ENCODE data around the gene PID1. TPM values are rescaled to one million over a fixed set of nuclear protein-coding genes. Genes with fewer than 3 reads are reported as not detected.

Gene PID1
- total and polyA plus RNA-seq, 3 donors from 2014 or later = 8.1 to 15.5 (median 14.8) TPM

GRCh38 chr2:229048134-229048533 lies 223.0 kb downstream of the PID1 start:
- DNase-seq = no peak
- intact Hi-C loops (cut with DNase I; ENCODE audit: low total_unique reads) = no loop called here

GRCh38 chr2:229045671-229046070 lies 225.4 kb downstream of the PID1 start:
- Histone ChIP-seq H3K9me3 (no peaks in the 10 kb centered on the region), H3K27ac (no peak overlapping the region), H3K36me3 (ENCODE audit: low read depth, missing control alignments) (no peaks in the 10 kb centered on the region), H3K4me1 (no peaks in the 10 kb centered on the region), H3K27me3 (no peaks in the 10 kb centered on the region), H3K4me3 (no peak overlapping the region)
- WGBS, 2 donors = 84 to 88% methylated on average over 3 to 4 of the region's 4 CpGs
- no peak for DNase-seq
- intact Hi-C loops (cut with DNase I; ENCODE audit: low total_unique reads) = no loop called here
- TF ChIP-seq POLR2A (IDR thresholded peaks at IDR 0.05) (no peak), CTCF (IDR thresholded peaks at IDR 0.05) (no peak)

More at GRCh38 chr2:229048134-229048533, 223.0 kb downstream of the PID1 start:
- WGBS, 2 donors = 87 to 91% methylated on average over 2 of the region's 2 CpGs
- Histone ChIP-seq H3K27ac (no peak overlapping the region), H3K4me3 (no peak overlapping the region), H3K9me3 (no peaks in the 10 kb centered on the region), H3K36me3 (ENCODE audit: low read depth, missing control alignments) (no peaks in the 10 kb centered on the region), H3K27me3 (no peaks in the 10 kb centered on the region), H3K4me1 (no peaks in the 10 kb centered on the region)
- TF ChIP-seq POLR2A (IDR thresholded peaks at IDR 0.05) (no peak), CTCF (IDR thresholded peaks at IDR 0.05) (no peak)

GRCh38 chr2:229044581-229044980 lies 226.5 kb downstream of the PID1 start:
- no peak for DNase-seq
- Histone ChIP-seq H3K27me3 (no peaks in the 10 kb centered on the region), H3K36me3 (ENCODE audit: low read depth, missing control alignments) (no peaks in the 10 kb centered on the region), H3K9me3 (no peaks in the 10 kb centered on the region), H3K4me3 (no peak overlapping the region), H3K4me1 (no peaks in the 10 kb centered on the region), H3K27ac (no peak overlapping the region)
- intact Hi-C loops (cut with DNase I; ENCODE audit: low total_unique reads) = no loop called here
- TF ChIP-seq POLR2A (IDR thresholded peaks at IDR 0.05) (no peak), CTCF (IDR thresholded peaks at IDR 0.05) (no peak)
- 37 to 93% methylated on average over 4 of the region's 4 CpGs for WGBS, 2 donors

- H3K27ac ChIP-seq = no peak overlapping the region
- WGBS, 2 donors = 87 to 91% methylated on average over 3 of the region's 3 CpGs
These were observed 227.4 kb downstream of the PID1 start for GRCh38 chr2:229043681-229044080.

More at GRCh38 chr2:229043681-229044080, 227.4 kb downstream of the PID1 start:
- TF ChIP-seq CTCF (IDR thresholded peaks at IDR 0.05) (no peak), POLR2A (IDR thresholded peaks at IDR 0.05) (no peak)
- H3K4me1 ChIP-seq = no peaks in the 10 kb centered on the region
- DNase-seq = no peak
- intact Hi-C loops (cut with DNase I; ENCODE audit: low total_unique reads) = no loop called here
- H3K9me3 ChIP-seq = no peaks in the 10 kb centered on the region
- no peaks in the 10 kb centered on the region for H3K27me3 ChIP-seq
- no peaks in the 10 kb centered on the region for H3K36me3 ChIP-seq (ENCODE audit: low read depth, missing control alignments)
- H3K4me3 ChIP-seq = no peak overlapping the region
